Erythroblast (primary cell): ENCODE results near the gene BBIP1.

Experiments used
- GATA1 ChIP-seq: IDR thresholded peaks from 2 replicates; pipeline ENCODE4 v1.6.1; 2011; ENCODE audit warnings: low read depth, mild to moderate bottlenecking, control low read depth, low read length, moderate library complexity
- POLR2A ChIP-seq: IDR thresholded peaks from 2 replicates; pipeline ENCODE4 v1.6.1; 2011; ENCODE audit warnings: mild to moderate bottlenecking, low read length

DNA sequence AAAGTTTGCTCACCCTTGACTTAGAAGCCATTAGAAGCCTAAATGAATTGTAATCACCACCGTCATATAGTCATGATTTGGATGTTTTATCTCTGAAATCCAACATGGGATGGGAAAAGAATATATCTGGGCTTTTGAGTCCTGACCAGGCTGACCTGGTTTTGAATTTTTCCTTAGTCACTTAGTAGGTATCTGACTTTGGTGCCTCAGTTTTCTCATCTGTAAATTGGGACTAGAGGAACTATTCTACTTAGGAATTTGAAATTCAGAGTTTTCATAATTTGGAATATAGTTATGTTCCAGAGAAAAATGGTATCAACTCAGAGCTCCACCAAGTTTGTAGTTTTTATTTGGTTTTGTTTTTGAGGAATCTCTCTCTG lies 41.3 kb upstream of the BBIP1 start:
- TF ChIP-seq POLR2A (no peak), GATA1 (no peak)
